ENCODE measurements around the gene EEFSEC. TPM values are rescaled to one million over a fixed set of nuclear protein-coding genes. Genes with fewer than 3 reads are reported as not detected.

EEFSEC gene
- total RNA-seq, 1 donor, result 3.0 TPM

DNA sequence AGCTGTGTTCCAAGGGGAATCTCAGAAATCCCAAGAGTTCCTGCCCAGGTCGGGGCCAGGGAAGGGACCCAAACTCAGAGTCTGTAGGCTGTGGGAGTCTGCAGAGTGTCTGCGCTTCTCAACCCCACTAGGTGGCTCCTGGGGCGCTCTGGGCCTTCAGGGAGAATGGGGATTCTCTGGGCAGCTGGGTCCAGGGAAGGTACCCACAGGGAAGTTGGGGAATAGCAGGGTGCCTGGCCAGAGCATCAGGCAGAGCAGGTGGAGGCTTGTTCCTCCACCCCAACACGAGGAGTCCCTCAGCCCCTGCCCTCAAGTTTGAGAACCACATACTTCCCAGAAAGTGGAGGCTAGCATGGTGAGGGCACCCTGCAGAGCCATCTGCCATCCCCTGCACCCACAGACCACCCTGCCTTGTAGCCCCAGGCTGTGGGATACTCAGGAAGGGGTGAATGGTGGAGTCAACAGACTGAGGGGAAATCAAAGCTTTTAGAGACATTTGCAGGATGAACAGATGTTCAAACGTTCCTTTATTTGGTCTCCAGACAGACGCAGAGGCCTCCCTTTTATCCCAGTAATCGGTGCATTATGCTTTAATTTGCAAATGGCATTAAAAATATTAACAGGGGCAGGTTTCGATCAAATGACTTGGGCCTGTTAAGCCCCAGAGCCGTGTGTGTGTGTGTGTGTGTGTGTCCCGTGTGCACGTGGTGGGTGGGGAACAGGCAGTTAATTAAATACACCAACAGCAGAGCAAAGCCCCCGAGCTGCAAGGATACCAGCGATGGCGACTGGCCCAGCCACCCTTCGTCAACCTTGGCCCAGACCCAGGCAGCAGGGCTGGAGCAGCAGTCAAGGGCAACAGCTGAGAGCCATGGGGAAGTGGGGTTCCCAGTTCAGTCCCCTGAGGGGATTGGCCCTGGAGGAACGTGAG is 255.7 kb downstream of the EEFSEC start:
- TF ChIP-seq, protein P1, sequence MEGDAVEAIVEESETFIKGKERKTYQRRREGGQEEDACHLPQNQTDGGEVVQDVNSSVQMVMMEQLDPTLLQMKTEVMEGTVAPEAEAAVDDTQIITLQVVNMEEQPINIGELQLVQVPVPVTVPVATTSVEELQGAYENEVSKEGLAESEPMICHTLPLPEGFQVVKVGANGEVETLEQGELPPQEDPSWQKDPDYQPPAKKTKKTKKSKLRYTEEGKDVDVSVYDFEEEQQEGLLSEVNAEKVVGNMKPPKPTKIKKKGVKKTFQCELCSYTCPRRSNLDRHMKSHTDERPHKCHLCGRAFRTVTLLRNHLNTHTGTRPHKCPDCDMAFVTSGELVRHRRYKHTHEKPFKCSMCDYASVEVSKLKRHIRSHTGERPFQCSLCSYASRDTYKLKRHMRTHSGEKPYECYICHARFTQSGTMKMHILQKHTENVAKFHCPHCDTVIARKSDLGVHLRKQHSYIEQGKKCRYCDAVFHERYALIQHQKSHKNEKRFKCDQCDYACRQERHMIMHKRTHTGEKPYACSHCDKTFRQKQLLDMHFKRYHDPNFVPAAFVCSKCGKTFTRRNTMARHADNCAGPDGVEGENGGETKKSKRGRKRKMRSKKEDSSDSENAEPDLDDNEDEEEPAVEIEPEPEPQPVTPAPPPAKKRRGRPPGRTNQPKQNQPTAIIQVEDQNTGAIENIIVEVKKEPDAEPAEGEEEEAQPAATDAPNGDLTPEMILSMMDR (IDR thresholded peaks at IDR 0.05; ENCODE audit: insufficient read depth, low read depth, low read length), result peak; percentile 36
- H3K4me3 ChIP-seq (ENCODE audit: low read depth, low read length), result no peak overlapping the region
- DNase-seq (ENCODE audit: low read depth), result no peak

DNA sequence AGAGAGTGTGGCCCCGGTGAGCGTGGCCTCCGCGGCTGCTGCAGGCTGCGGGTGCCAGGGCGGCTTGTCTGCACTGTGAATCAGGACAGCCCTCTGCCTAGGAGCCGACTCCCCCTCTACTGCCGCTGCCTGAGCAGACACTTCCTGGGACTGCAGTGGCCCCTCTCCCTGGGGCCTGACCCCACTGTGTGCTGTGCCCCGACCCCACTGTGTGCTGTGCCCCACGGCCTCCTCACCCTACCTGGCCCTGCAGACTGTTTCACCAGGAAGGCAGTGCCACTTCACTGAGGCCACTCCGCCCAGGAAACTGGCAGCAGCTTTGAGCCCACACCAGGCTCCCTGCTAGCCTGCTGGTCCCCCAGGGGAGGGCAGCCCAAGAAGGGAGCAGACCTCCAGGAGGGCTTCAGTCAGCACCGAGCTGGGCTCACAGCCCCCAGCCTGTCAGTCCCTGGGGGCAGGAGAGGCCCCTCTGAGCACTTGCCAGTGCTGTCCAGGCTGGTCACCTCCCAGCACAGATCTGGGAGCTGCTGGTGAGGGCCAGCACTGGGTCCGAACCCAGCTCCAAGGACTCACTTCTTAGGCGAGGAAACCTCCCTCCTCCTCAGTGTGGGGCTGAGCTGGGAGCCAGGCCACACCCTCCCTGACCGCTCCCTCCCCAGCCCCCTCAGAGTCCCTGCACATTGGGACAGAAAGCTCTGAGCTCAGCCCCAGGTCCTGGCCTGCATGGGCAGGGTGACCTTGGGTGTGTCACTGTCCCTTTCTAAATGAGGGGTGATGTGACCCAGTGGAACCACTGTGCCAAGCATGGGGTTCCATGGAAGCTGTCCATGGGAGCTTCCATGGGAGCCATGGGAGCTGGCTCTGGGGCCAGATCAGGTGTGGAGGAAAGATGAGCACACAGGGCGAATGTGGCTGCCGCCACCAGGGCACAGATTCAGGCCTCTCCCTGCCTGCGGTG is 256.6 kb downstream of the EEFSEC start:
- H3K4me3 ChIP-seq (ENCODE audit: low read depth, low read length), result no peak overlapping the region
- TF ChIP-seq, protein P1 (IDR thresholded peaks at IDR 0.05; ENCODE audit: insufficient read depth, low read depth, low read length), result no peak
- no peak for DNase-seq (ENCODE audit: low read depth)

DNA sequence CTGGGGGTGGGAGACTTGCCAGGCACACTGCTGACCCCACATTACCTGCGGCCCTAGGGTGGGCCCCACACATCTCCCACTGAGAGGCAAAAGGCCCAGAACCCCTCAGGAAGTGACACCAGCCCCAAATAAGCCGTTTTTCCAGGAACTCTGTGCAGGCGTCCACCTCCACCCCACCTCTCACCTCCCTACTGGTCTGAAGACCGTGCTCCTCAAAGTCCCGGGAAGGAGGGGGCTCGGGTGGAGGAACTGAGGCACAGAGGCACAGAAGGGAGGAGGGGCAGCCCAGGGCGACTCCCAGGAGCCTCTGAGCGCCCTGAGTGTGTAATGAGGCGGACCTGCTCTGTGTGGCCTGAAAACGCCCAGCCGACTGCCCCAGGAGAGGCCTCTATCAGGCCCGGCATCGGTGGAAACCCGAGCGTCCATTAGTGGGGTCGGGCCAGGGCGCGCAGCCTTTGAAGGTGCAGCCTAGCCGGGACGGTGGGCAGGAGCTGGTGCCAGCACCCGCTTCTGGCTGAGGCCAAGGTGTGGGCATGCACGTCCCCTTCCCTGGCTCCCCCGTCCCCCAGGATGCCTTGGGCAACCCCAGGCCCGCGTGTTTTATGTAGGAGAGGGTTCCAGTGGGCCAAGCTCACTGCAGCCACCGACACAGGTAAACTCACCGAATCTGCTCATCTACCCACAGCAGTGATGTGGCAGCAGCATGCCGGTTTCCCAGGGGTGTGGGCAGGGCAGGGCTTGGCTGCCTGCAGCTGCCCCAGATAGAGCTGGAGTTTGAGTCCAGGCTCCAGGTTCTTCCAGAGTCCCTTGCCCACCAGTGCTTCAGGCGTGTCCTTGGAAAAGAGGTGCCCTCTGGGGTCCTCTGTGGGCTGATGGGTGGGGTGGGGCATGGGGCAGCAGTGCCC is 257.6 kb downstream of the EEFSEC start:
- H3K4me3 ChIP-seq (ENCODE audit: low read depth, low read length), result no peak overlapping the region
- no peak for DNase-seq (ENCODE audit: low read depth)
- TF ChIP-seq, protein P1 (IDR thresholded peaks at IDR 0.05; ENCODE audit: insufficient read depth, low read depth, low read length), result no peak

DNA sequence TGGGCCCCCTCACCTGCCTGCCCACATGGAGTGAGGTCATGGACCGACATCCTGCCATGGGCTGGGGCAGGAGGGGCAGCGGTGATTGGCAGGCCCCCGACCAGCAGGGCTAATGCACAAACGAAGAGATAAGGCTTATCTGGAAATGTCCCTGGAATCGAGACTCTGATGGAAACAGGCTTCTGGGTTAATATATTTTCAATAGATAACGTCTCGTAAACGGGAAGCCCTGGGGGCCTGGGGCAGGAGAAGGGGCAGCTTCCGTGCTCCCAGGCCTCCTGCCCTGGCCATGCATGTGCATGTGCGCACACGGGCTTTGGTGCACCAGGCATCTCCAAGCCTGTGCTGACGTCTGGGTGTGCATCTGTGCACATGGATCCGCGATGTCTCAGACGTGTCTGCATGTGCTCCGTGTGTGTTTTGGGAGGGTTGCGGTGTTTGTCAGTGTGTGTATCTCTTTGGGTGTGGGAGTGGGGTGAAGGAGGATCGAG is 258.3 kb downstream of the EEFSEC start:
- no peak overlapping the region for H3K4me3 ChIP-seq (ENCODE audit: low read depth, low read length)
- TF ChIP-seq, protein P1 (IDR thresholded peaks at IDR 0.05; ENCODE audit: insufficient read depth, low read depth, low read length), result no peak
- no peak for DNase-seq (ENCODE audit: low read depth)

DNA sequence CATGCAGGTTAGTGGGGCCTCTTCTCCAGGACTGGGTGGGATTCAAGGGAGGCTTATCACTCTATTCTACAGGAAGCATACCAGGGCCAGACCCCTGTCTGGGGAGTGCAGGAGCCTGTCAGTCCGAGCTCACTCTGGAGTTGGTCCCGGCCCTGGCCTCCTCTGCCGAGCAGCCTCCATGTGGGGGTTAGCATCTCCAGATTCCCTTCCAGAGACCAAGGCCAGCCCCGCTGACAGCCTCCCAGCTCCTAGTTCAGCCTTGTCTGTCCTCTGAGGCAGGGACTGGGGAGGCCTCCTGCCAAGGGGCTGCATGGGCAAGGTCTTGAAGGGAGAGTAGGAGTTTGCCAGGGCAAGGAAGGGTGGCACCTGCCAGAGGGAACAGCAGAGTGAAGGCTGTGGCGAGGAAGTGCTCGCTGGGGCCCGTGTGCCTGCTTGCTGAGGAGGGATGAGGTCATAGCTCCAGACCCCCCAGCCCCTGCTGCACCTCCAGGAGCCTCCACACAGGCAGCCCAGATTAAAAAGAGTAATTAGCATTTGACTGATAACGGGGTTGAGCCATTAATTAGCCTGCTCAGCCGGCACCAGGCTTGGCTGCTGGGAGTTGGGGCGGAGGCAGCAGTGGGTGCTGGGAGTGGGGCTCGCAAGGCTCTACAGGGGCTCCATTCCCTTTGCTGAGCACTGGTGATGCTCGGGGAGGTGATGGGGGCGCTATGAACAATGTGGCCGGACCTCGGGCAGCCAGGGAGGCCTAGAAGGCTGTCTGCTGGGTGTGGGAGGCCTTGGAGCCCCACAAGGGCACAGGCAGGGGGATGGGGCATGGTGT is 259.1 kb downstream of the EEFSEC start:
- no peak for DNase-seq (ENCODE audit: low read depth)
- TF ChIP-seq, protein P1 (IDR thresholded peaks at IDR 0.05; ENCODE audit: insufficient read depth, low read depth, low read length), result no peak
- no peak overlapping the region for H3K4me3 ChIP-seq (ENCODE audit: low read depth, low read length)

Measured in fibroblast of villous mesenchyme (primary cell).